GM13977 (cell line): Measurements from ENCODE around the gene HOXB6.

Experiments
- DNase-seq: peaks from one replicate; pipeline ENCODE4 v3.0.0; 2012; ENCODE audit warnings: low spot score
- CTCF ChIP-seq: IDR thresholded peaks from 2 replicates; pipeline ENCODE4 v1.5.1; 2012; ENCODE audit warnings: mild to moderate bottlenecking, control low read depth; ENCODE audit not compliant: insufficient read depth; ENCODE audit errors: extremely low read depth, missing control alignments
- in situ Hi-C: fragments of 300-500 bp; cut with MboI; formaldehyde crosslinking; loops from one replicate; pipeline ENCODE4 v1.12.0; 2022; ENCODE audit warnings: low sequenced_read_pairs, low pct_unique_long_range_greater_than_20kb, mixed read lengths, inconsistent platforms; ENCODE audit not compliant: unreplicated experiment

The HOXB6 gene

GRCh38 chr17:48626245-48627117 lies 21.7 kb upstream of the HOXB6 start, which contains the start of gene HOXB9:
Gene HOXB9 (minus strand): TSS chr17:48626358. CDS start chr17:48626269, 89 bp downstream.
- DNase-seq: no peak
- no peak for TF ChIP-seq CTCF
- in situ Hi-C loops: no loop called here

- in situ Hi-C loops: no loop called here
- DNase-seq: peak; percentile 84
- no peak for TF ChIP-seq CTCF
These were observed 20.9 kb upstream of the HOXB6 start for GRCh38 chr17:48625495-48626244.

GRCh38 chr17:48624544-48625494 lies 20.0 kb upstream of the HOXB6 start:
- DNase-seq: peak; percentile 64

GRCh38 chr17:48624118-48624517 lies 19.3 kb upstream of the HOXB6 start:
- no peak for DNase-seq
- no peak for TF ChIP-seq CTCF
- in situ Hi-C loops: no loop called here

More at GRCh38 chr17:48624544-48625494, 20.0 kb upstream of the HOXB6 start:
- TF ChIP-seq CTCF: no peak
- in situ Hi-C loops: no loop called here

GRCh38 chr17:48623583-48623982 lies 18.8 kb upstream of the HOXB6 start:
- TF ChIP-seq CTCF: no peak
- in situ Hi-C loops: no loop called here
- DNase-seq: no peak

- in situ Hi-C loops: no loop called here
- TF ChIP-seq CTCF: no peak
- DNase-seq: no peak
These were observed 18.1 kb upstream of the HOXB6 start for GRCh38 chr17:48622857-48623256.
